DOHH2 (cell line): ENCODE measurements around the gene PHOSPHO1.

Experiments
- H3F3A ChIP-seq: fragments of 200-600 bp; sonication (generic), shearing (Covaris generic); 2 replicates; pipeline ENCODE4 v1.6.0; 2016; ENCODE audit warnings: antibody characterized with exemption, mild to moderate bottlenecking; ENCODE audit not compliant: control insufficient read depth, insufficient read depth
- H3K27ac ChIP-seq: fragments of 200-600 bp; sonication (generic); 2 replicates; pipeline ENCODE4 v1.5.1; 2014; ENCODE audit warnings: low read depth, mild to moderate bottlenecking, low read length, moderate library complexity
- H3K27me3 ChIP-seq: fragments of 200-600 bp; sonication (generic); 2 replicates; pipeline ENCODE4 v1.6.1; 2014; ENCODE audit warnings: mild to moderate bottlenecking, low read length, mixed read lengths; ENCODE audit not compliant: control insufficient read depth
- H3K36me3 ChIP-seq: fragments of 200-600 bp; sonication (generic); 2 replicates; pipeline ENCODE4 v1.6.1; 2014; ENCODE audit warnings: mild to moderate bottlenecking, low read length, moderate library complexity, mixed read lengths; ENCODE audit not compliant: control insufficient read depth
- H3K4me1 ChIP-seq: fragments of 200-600 bp; sonication (generic); 2 replicates; pipeline ENCODE4 v1.6.1; 2014; ENCODE audit warnings: mild to moderate bottlenecking, low read length, mixed read lengths; ENCODE audit not compliant: control insufficient read depth
- H3K4me2 ChIP-seq: fragments of 200-600 bp; sonication (generic); 2 replicates; pipeline ENCODE4 v1.6.0; 2014; ENCODE audit warnings: mild to moderate bottlenecking, low read length, moderate library complexity
- H3K4me3 ChIP-seq: fragments of 200-600 bp; sonication (generic); 2 replicates; pipeline ENCODE4 v1.5.1; 2014; ENCODE audit warnings: mild to moderate bottlenecking, low read length, mixed read lengths
- H3K79me2 ChIP-seq: fragments of 200-600 bp; sonication (generic); 2 replicates; pipeline ENCODE4 v1.6.1; 2014; ENCODE audit warnings: mild to moderate bottlenecking, low read length, mixed read lengths; ENCODE audit not compliant: control insufficient read depth
- H3K9me2 ChIP-seq: fragments of 200-600 bp; sonication (generic); replicated peaks from 2 replicates; pipeline ENCODE4 v1.6.1; 2014; ENCODE audit warnings: mild to moderate bottlenecking, low read length, mixed read lengths; ENCODE audit not compliant: control insufficient read depth
- H3K9me3 ChIP-seq: fragments of 200-600 bp; sonication (generic); 2 replicates; pipeline ENCODE4 v1.6.1; 2014; ENCODE audit warnings: antibody characterized with exemption, low read length, mixed read lengths; ENCODE audit not compliant: control insufficient read depth, insufficient read depth
- H4K20me1 ChIP-seq: fragments of 200-600 bp; sonication (generic); 2 replicates; pipeline ENCODE4 v1.6.0; 2014; ENCODE audit warnings: low read depth, mild to moderate bottlenecking, antibody characterized with exemption, low read length, moderate library complexity; ENCODE audit not compliant: control insufficient read depth, insufficient read depth
- CTCF ChIP-seq: fragments of 200-600 bp; sonication (generic); IDR thresholded peaks from one replicate; pipeline ENCODE4 v1.5.1; 2014; ENCODE audit warnings: antibody characterized with exemption, mild to moderate bottlenecking, low read depth, low read length; ENCODE audit not compliant: poor library complexity, severe bottlenecking
- EZH2phosphoT487 ChIP-seq: fragments of 200-600 bp; sonication (generic); IDR thresholded peaks from 2 replicates; pipeline ENCODE4 v1.6.1; 2017; ENCODE audit warnings: borderline replicate concordance, mild to moderate bottlenecking, antibody characterized with exemption, low read length, moderate library complexity, mixed read lengths

PHOSPHO1 gene

GRCh38 chr17:49244839-49245238 lies 14.3 kb upstream of the PHOSPHO1 start:
- TF ChIP-seq EZH2phosphoT487, result no peak
- TF ChIP-seq CTCF, result no peak

DNA sequence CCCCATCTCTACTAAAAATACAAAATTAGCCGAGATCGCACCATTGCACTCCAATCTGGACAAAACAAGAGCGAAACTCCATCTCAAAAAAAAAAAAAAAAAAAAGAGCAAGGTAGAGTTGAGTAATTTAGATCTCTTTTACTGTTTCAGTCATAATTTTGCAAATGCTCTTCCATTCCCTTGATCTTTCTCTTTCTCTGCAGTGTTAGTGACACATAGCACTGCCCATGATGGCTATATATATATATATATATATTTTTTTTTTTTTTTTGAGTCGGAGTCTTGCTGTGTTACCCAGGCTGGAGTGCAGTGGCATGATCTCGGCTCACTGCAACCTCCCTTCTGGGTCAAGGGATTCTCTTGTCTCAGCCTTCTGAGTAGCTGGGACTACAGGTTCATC lies 12.2 kb upstream of the PHOSPHO1 start:
- no peaks in the 10 kb centered on the region for H3K9me2 ChIP-seq
- H3K27ac ChIP-seq, result no peak overlapping the region
- TF ChIP-seq CTCF (no peak), EZH2phosphoT487 (no peak)

More at GRCh38 chr17:49244839-49245238, 14.3 kb upstream of the PHOSPHO1 start:
- no peaks in the 10 kb centered on the region for H3K36me3 ChIP-seq
- H3K9me2 ChIP-seq, result no peaks in the 10 kb centered on the region
- no peaks in the 10 kb centered on the region for H3K79me2 ChIP-seq
- peaks cover 16% of the 10 kb centered on the region for H3K27me3 ChIP-seq
- H3K27ac ChIP-seq, result no peak overlapping the region
- H3K4me2 ChIP-seq, result no peak overlapping the region
- no peaks in the 10 kb centered on the region for H3K9me3 ChIP-seq
- H3K4me1 ChIP-seq, result peaks cover 15% of the 10 kb centered on the region
- no peak overlapping the region for H3K4me3 ChIP-seq
- H4K20me1 ChIP-seq, result no peaks in the 10 kb centered on the region
- H3F3A ChIP-seq, result no peaks in the 10 kb centered on the region

DNA sequence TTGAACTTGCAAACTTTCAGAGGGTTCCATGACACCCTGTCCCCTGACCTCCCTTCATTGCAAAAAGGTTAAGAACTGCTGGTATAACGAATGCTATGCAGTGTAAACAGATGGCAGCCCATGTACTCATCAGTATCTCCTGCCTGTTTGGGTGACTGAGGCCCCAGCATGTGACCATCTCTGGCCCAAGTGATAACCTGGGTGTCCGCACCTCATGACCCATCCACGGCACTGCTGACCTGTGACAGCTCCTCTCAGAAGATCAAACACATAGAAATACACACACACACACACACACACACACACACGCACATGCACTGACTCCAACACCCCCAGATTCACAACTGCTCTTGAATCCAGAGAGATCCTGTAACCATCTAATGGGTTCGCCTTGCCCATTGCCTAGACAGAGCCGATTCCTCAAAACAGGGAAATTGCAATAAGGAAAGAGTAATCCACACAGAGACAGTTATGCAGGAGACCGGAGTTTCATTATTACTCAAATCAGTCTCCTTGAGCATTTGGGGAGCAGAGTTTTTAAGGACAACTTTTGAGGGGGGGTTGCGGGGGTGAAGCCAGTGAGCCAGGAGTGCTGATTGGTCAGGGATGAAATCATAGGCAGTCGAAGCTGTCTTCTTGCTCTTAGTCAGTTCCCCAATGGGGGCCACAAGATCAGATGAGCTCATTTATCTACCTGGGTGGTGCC lies 11.3 kb upstream of the PHOSPHO1 start:
- Histone ChIP-seq H3K27me3 (peaks cover 11% of the 10 kb centered on the region), H4K20me1 (no peaks in the 10 kb centered on the region), H3K79me2 (no peaks in the 10 kb centered on the region), H3K36me3 (no peaks in the 10 kb centered on the region), H3K9me3 (no peaks in the 10 kb centered on the region), H3F3A (no peaks in the 10 kb centered on the region), H3K27ac (no peak overlapping the region), H3K4me1 (no peaks in the 10 kb centered on the region), H3K9me2 (no peaks in the 10 kb centered on the region), H3K4me2 (no peak overlapping the region), H3K4me3 (no peak overlapping the region)
- no peak for TF ChIP-seq CTCF
- no peak for TF ChIP-seq EZH2phosphoT487

More for the DNA sequence above, 12.2 kb upstream of the PHOSPHO1 start:
- Histone ChIP-seq H4K20me1 (no peaks in the 10 kb centered on the region), H3K4me2 (no peak overlapping the region), H3K27me3 (peaks cover 7% of the 10 kb centered on the region), H3K9me3 (no peaks in the 10 kb centered on the region), H3K4me3 (no peak overlapping the region), H3K36me3 (no peaks in the 10 kb centered on the region), H3K79me2 (no peaks in the 10 kb centered on the region), H3K4me1 (no peaks in the 10 kb centered on the region), H3F3A (no peaks in the 10 kb centered on the region)

DNA sequence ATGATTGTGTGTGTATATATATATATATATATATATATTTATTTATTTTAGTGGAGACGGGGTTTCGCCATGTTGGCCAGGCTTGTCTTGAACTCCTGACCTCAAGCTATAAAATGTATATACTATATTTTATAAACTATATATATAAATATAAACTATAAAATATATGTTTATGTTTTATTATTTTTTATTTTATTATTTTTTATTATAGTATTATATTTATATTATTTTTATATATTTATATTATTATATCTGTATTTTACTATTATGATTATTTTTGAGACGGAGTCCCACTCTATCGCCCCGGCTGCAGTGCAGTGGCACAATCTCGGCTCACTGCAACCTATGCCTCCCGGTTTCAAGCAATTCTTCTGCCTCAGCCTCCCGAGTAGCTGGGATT lies 10.5 kb upstream of the PHOSPHO1 start:
- Histone ChIP-seq H3K4me2 (no peak overlapping the region), H3K4me1 (no peaks in the 10 kb centered on the region), H3K27ac (no peak overlapping the region), H3K36me3 (no peaks in the 10 kb centered on the region), H3K9me2 (no peaks in the 10 kb centered on the region), H3K27me3 (peaks cover 12% of the 10 kb centered on the region), H3K9me3 (no peaks in the 10 kb centered on the region), H3K4me3 (no peak overlapping the region), H4K20me1 (no peaks in the 10 kb centered on the region), H3K79me2 (no peaks in the 10 kb centered on the region), H3F3A (no peaks in the 10 kb centered on the region)
- TF ChIP-seq CTCF, result no peak
- no peak for TF ChIP-seq EZH2phosphoT487
